IMR-90 (cell line): ENCODE data around the gene LIN37. TPM values are rescaled to one million over a fixed set of nuclear protein-coding genes. Genes with fewer than 3 reads are reported as not detected.

Source experiments
- ATAC-seq: fragments of 200-7000 bp; cut with Tn5 transposase; 2 replicates; pipeline ENCODE4 v1.9.1; 2020; ENCODE audit warnings: low read depth, mild to moderate bottlenecking, moderate library complexity
- BruUV-seq: library from RNA; stranded (reverse); fragments of 400-500 nt; replicated peaks from 2 replicates; lab custom pipeline; 2021; lab: Mats Ljungman, UMichigan
- CTCF ChIA-PET: fragments of 300-600 bp; formaldehyde crosslinking; extraction: SDS; loops from one replicate; lab custom pipeline; 2021; ENCODE audit warnings: antibody characterized with exemption; lab: Yijun Ruan, JAX
- POLR2A ChIA-PET: fragments of 300-600 bp; sonication (Branson Sonifier 250); formaldehyde crosslinking; loops from one replicate; lab custom pipeline; 2022; ENCODE audit warnings: antibody characterized with exemption; ENCODE audit not compliant: unreplicated experiment; lab: Charles Lee
- DNase-seq: peaks from one replicate; pipeline ENCODE4 v3.0.0; 2013
- H2AFZ ChIP-seq: replicated peaks from 2 replicates; pipeline ENCODE3; 2013; ENCODE audit warnings: low read length, mild to moderate bottlenecking; ENCODE audit not compliant: poor library complexity
- H2AK5ac ChIP-seq: 2 replicates; pipeline ENCODE4 v1.6.1; 2013; ENCODE audit warnings: low read depth, low read length, inconsistent platforms
- H2AK9ac ChIP-seq: replicated peaks from 2 replicates; pipeline ENCODE3; 2013; ENCODE audit warnings: mild to moderate bottlenecking, low read depth, low read length, moderate library complexity; ENCODE audit not compliant: poor library complexity
- H2BK120ac ChIP-seq: 2 replicates; pipeline ENCODE4 v1.6.1; 2013; ENCODE audit warnings: low read depth, low read length, inconsistent platforms
- H2BK15ac ChIP-seq: 3 replicates; pipeline ENCODE4 v1.6.1; 2013; ENCODE audit warnings: low read depth, low read length, inconsistent platforms
- H2BK20ac ChIP-seq: 2 replicates; pipeline ENCODE4 v1.6.1; 2013; ENCODE audit warnings: low read depth, mild to moderate bottlenecking, inconsistent platforms, low read length, moderate library complexity
- H2BK5ac ChIP-seq: 2 replicates; pipeline ENCODE4 v1.6.1; 2013; ENCODE audit warnings: mild to moderate bottlenecking, low read depth, low read length, inconsistent platforms; ENCODE audit not compliant: poor library complexity, severe bottlenecking
- H3K14ac ChIP-seq: replicated peaks from 2 replicates; pipeline ENCODE4 v1.6.1; 2013; ENCODE audit warnings: low read depth, low read length, inconsistent platforms
- H3K18ac ChIP-seq: 2 replicates; pipeline ENCODE4 v1.6.1; 2013; ENCODE audit warnings: low read depth, low read length, control low read depth
- H3K23ac ChIP-seq: 2 replicates; pipeline ENCODE4 v1.6.1; 2013; ENCODE audit warnings: low read depth, low read length, inconsistent platforms
- H3K27ac ChIP-seq: 2 replicates; pipeline ENCODE4 v1.5.1; 2013; ENCODE audit warnings: mild to moderate bottlenecking, control low read depth, low read length; ENCODE audit not compliant: insufficient read depth
- H3K27me3 ChIP-seq: 2 replicates; pipeline ENCODE4 v1.6.1; 2013; ENCODE audit warnings: low read length; ENCODE audit not compliant: control insufficient read depth, insufficient read depth
- H3K36me3 ChIP-seq: 2 replicates; pipeline ENCODE4 v1.6.1; 2013; ENCODE audit warnings: low read length, mixed read lengths; ENCODE audit not compliant: control insufficient read depth, insufficient read depth
- H3K4ac ChIP-seq: 2 replicates; pipeline ENCODE4 v1.6.1; 2013; ENCODE audit warnings: low read depth, low read length, inconsistent platforms
- H3K4me1 ChIP-seq: 2 replicates; pipeline ENCODE4 v1.6.1; 2013; ENCODE audit warnings: low read length, mixed read lengths; ENCODE audit not compliant: control insufficient read depth, insufficient read depth
- H3K4me2 ChIP-seq: 2 replicates; pipeline ENCODE4 v1.6.1; 2013; ENCODE audit warnings: low read depth, mild to moderate bottlenecking, control low read depth, low read length, moderate library complexity
- H3K4me3 ChIP-seq: 2 replicates; pipeline ENCODE4 v1.5.1; 2013; ENCODE audit warnings: low read depth, mild to moderate bottlenecking, control low read depth, low read length, moderate library complexity; ENCODE audit not compliant: insufficient read depth
- H3K56ac ChIP-seq: 2 replicates; pipeline ENCODE4 v1.6.1; 2013; ENCODE audit warnings: low read length, inconsistent platforms; ENCODE audit not compliant: insufficient read depth; ENCODE audit errors: extremely low read depth
- H3K79me1 ChIP-seq, 2 experiments: 2 replicates each; pipeline ENCODE4 v1.6.1; 2013; ENCODE audit warnings: low read length in 2 of 2, inconsistent platforms in 1 of 2, low read depth in 1 of 2
- H3K9ac ChIP-seq: 2 replicates; pipeline ENCODE4 v1.6.1; 2013; ENCODE audit warnings: low read depth, low read length, control low read depth
- H3K9me1 ChIP-seq: 2 replicates; pipeline ENCODE4 v1.6.1; 2013; ENCODE audit warnings: low read length, inconsistent platforms; ENCODE audit not compliant: insufficient read depth
- H3K9me3 ChIP-seq: 2 replicates; pipeline ENCODE4 v1.6.1; 2013; ENCODE audit warnings: low read length; ENCODE audit not compliant: control insufficient read depth, insufficient read depth
- H4K20me1 ChIP-seq: 2 replicates; pipeline ENCODE4 v1.6.1; 2013; ENCODE audit warnings: low read length, inconsistent platforms; ENCODE audit not compliant: insufficient read depth
- H4K5ac ChIP-seq: 2 replicates; pipeline ENCODE4 v1.6.1; 2013; ENCODE audit warnings: mild to moderate bottlenecking, low read depth, low read length, control low read depth
- H4K8ac ChIP-seq, 2 experiments: 2 replicates each; pipeline ENCODE4 v1.6.1; 2013; ENCODE audit warnings: low read depth in 2 of 2, low read length in 2 of 2, control low read depth in 1 of 2, inconsistent platforms in 1 of 2
- H4K91ac ChIP-seq: 2 replicates; pipeline ENCODE4 v1.6.1; 2013; ENCODE audit warnings: low read depth, low read length, inconsistent platforms; ENCODE audit not compliant: insufficient read depth
- BHLHE40 ChIP-seq: fragments of 150-350 bp; IDR thresholded peaks from 2 replicates; pipeline ENCODE4 v1.6.1; 2016; ENCODE audit warnings: mild to moderate bottlenecking, low read depth, low read length
- WGBS, 2 experiments: methylation state at CpG; one replicate each; pipeline versions ENCODE4 v1.1.5 to v1.1.7; 2013; ENCODE audit warnings: missing lambda C conversion rate in 2 of 2; ENCODE audit not compliant: insufficient read length in 1 of 2; ENCODE audit errors: extremely low coverage in 2 of 2; 5-methylcytosine and 5-hydroxymethylcytosine counted together
- dilution Hi-C: fragments of 300-500 bp; cut with HindIII; formaldehyde crosslinking; loops from one replicate; pipeline ENCODE4 v1.14.3; 2018; ENCODE audit warnings: low sequenced_read_pairs; ENCODE audit not compliant: unreplicated experiment
- in situ Hi-C: fragments of 300-500 bp; cut with MboI; formaldehyde crosslinking; loops from 3 replicates; pipeline ENCODE4 v1.14.3; 2019; ENCODE audit warnings: low sequenced_read_pairs, inconsistent platforms, mixed read lengths
- intact Hi-C: fragments of 100-400 bp; cut with micrococcal nuclease; formaldehyde crosslinking; loops from 2 replicates; pipeline ENCODE4 v1.10.0; 2022
- polyA plus RNA-seq, 3 experiments: library from polyadenylated mRNA; depleted of rRNA; stranded (reverse); fragments of >200 nt; gene quantifications; 2 replicates each; pipeline ENCODE4 v1.2.3, GENCODE V29; 2012; ENCODE audit warnings: low replicate concordance in 1 of 3
- total RNA-seq: library from RNA; depleted of rRNA; stranded (reverse); fragments of >200 nt; gene quantifications from 2 replicates; pipeline ENCODE4 v1.2.3, GENCODE V29; 2012

The LIN37 gene
- total and polyA plus RNA-seq, 2 of the 4 experiments (the other 2 are of a cell fraction): 12.7 to 23.1 TPM

DNA sequence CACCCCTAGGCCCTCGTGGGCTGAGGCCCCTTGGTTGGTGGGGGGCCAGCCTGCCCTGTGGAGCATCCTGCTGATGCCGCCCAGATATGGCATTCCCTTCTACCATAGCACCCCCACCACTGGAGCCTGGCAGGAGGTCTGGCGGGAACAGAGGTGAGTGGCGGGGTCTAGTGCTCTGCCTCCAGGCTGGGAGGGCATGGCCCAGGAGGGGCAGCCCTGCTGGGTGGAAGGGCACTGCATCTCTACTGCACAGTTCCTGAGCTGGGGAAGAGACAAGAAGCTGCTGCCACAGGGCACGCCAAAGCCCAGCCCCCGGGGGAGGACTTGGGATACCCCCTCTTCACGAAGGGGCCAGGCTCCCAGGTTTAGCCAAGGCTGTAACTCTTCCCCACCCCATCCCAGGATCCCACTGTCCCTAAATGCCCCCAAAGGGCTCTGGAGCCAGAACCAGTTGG lies 33.0 kb upstream of the LIN37 start:
- H3K56ac ChIP-seq: no peak overlapping the region
- ATAC-seq: no peak
- no peaks in the 10 kb centered on the region for H3K27me3 ChIP-seq
- BruUV-seq: no TSS peak
- H2BK120ac ChIP-seq: no peak overlapping the region
- no peak overlapping the region for H3K14ac ChIP-seq
- peaks cover 3% of the 10 kb centered on the region; the same call in 1 of the 2 replicates for H3K36me3 ChIP-seq
- H3K4ac ChIP-seq: no peak overlapping the region
- ChIA-PET CTCF (no interaction called here), POLR2A (no interaction called here)
- no peak overlapping the region for H2AK9ac ChIP-seq
- no peak overlapping the region for H3K18ac ChIP-seq
- no peak overlapping the region for H2BK20ac ChIP-seq
- no peak overlapping the region for H3K4me3 ChIP-seq
- H3K4me1 ChIP-seq: peaks cover 14% of the 10 kb centered on the region
- peaks cover 13% of the 10 kb centered on the region for H4K20me1 ChIP-seq
- no peak overlapping the region for H4K8ac ChIP-seq
- no peak overlapping the region for H2BK5ac ChIP-seq
- dilution Hi-C loops (no loop called here), in situ Hi-C loops (loop anchor here (5.0 kb wide), 1 partner anchor 168 kb away; the partner anchor contains the start of gene TMEM147), intact Hi-C loops (no loop called here)
- H3K23ac ChIP-seq: no peak overlapping the region
- H3K27ac ChIP-seq: no peak overlapping the region
- TF ChIP-seq BHLHE40: no peak
- H2BK15ac ChIP-seq: no peak overlapping the region
- H3K9ac ChIP-seq: no peak overlapping the region
- H4K91ac ChIP-seq: no peak overlapping the region
- H2AK5ac ChIP-seq: no peak overlapping the region
- no peak overlapping the region for H2AFZ ChIP-seq
- no peaks in the 10 kb centered on the region; the same call in 1 of the 2 replicates for H3K9me1 ChIP-seq
- no peaks in the 10 kb centered on the region for H3K9me3 ChIP-seq
- WGBS, 2 experiments: no CpG with 5 or more reads among the region's 7 CpGs
- H3K4me2 ChIP-seq: no peak overlapping the region
- H3K79me1 ChIP-seq: peaks cover 4 to 30% of the 10 kb centered on the region in 2 experiments; a peak in 2 of 4 replicates
- H4K5ac ChIP-seq: no peak overlapping the region
- no peak for DNase-seq
